K562 (cell line): Measurements from ENCODE around the gene SLC25A29. TPM values are rescaled to one million over a fixed set of nuclear protein-coding genes. Genes with fewer than 3 reads are reported as not detected.

ENCODE experiments used
- CHD2 ChIP-seq: IDR thresholded peaks from 2 replicates; pipeline ENCODE4 v1.6.1; 2011; ENCODE audit warnings: low read depth, low read length
- DIDO1 ChIP-seq: fragments of 450-650 bp; IDR thresholded peaks from 2 replicates; pipeline ENCODE4 v1.6.1; 2016; ENCODE audit warnings: low read depth, missing biosample characterization, missing genetic modification characterization
- DMBX1 ChIP-seq: fragments of 250-450 bp; sonication (Bioruptor Pico); IDR thresholded peaks from 2 replicates; pipeline ENCODE4 v1.8.0; 2022; ENCODE audit warnings: inconsistent platforms, mild to moderate bottlenecking, moderate library complexity, borderline replicate concordance
- EP400 ChIP-seq: fragments of 450-650 bp; IDR thresholded peaks from 2 replicates; pipeline ENCODE4 v1.6.1; 2017; ENCODE audit warnings: antibody characterized with exemption, mild to moderate bottlenecking, moderate library complexity
- FOXA1 ChIP-seq: fragments of 450-650 bp; IDR thresholded peaks from 2 replicates; pipeline ENCODE4 v1.6.1; 2016; ENCODE audit warnings: mild to moderate bottlenecking, borderline replicate concordance
- GTF2A2 ChIP-seq: IDR thresholded peaks from 2 replicates; pipeline ENCODE4 v1.6.1; 2016; ENCODE audit warnings: mild to moderate bottlenecking, missing genetic modification characterization, missing compliant biosample characterization
- KDM1A ChIP-seq, 2 experiments: fragments of 450-650 bp; IDR thresholded peaks; 2 replicates each; pipeline ENCODE4 v1.6.1; 2016; ENCODE audit warnings: mild to moderate bottlenecking in 2 of 2
- KLF6 ChIP-seq: fragments of 250-450 bp; sonication (Bioruptor Pico); IDR thresholded peaks from 2 replicates; pipeline ENCODE4 v1.4.0; 2020; ENCODE audit warnings: mild to moderate bottlenecking, moderate library complexity, borderline replicate concordance
- MEF2A ChIP-seq: IDR thresholded peaks from 2 replicates; pipeline ENCODE4 v1.6.1; 2011; ENCODE audit warnings: low read depth, mild to moderate bottlenecking, low read length, moderate library complexity; ENCODE audit not compliant: control insufficient read depth
- NFYB ChIP-seq: IDR thresholded peaks from 2 replicates; pipeline ENCODE4 v1.6.1; 2011; ENCODE audit warnings: mild to moderate bottlenecking, moderate library complexity; ENCODE audit not compliant: insufficient read length; ENCODE audit errors: extremely low read depth
- RBBP5 ChIP-seq: fragments of 200-600 bp; sonication (generic); IDR thresholded peaks from 2 replicates; pipeline ENCODE4 v1.6.1; 2012; ENCODE audit warnings: borderline replicate concordance, mild to moderate bottlenecking, low read length, control low read depth, inconsistent platforms; ENCODE audit not compliant: insufficient read depth, poor library complexity, severe bottlenecking
- SMAD4 ChIP-seq: fragments of 250-450 bp; sonication (Bioruptor Pico); conservative IDR thresholded peaks from 2 replicates; pipeline ENCODE4 v1.8.0; 2021; ENCODE audit warnings: inconsistent platforms, mild to moderate bottlenecking, moderate library complexity
- SMARCE1 ChIP-seq: fragments of 450-650 bp; IDR thresholded peaks from 2 replicates; pipeline ENCODE4 v1.7.1; 2016; ENCODE audit warnings: mild to moderate bottlenecking
- polyA plus RNA-seq, 8 experiments: library from polyadenylated mRNA; depleted of rRNA in 4 of 8; stranded (reverse) in 5 of 8; unstranded in 3 of 8; fragments of >200 nt; fragmentation: Nextera tagmentation in 2 of 8; fragmentation: Illumina TruSeq in 1 of 8; extraction: Ambion mirVana in 2 of 8; extraction: Trizol in 1 of 8; gene quantifications; 2 replicates each; pipeline versions ENCODE4 v1.2.1 to v1.2.3, GENCODE V29; 2011 to 2014; ENCODE audit warnings: inconsistent platforms in 1 of 8, missing spikeins in 1 of 8
- total RNA-seq, 7 experiments: library from RNA; depleted of rRNA in 6 of 7; stranded (reverse); fragments of >200 nt in 6 of 7; fragmentation: Illumina TruSeq in 2 of 7; extraction: Trizol in 2 of 7; gene quantifications; 2 replicates each; pipeline versions ENCODE4 v1.2.1 to v1.2.3, GENCODE V29; 2011 to 2021; ENCODE audit warnings: low replicate concordance in 1 of 7
- TF ChIP-seq, protein P1 (sequence below): fragments of 450-650 bp; IDR thresholded peaks from 2 replicates; pipeline ENCODE4 v1.6.1; 2014; ENCODE audit warnings: low read depth, mild to moderate bottlenecking, moderate library complexity, borderline replicate concordance
- TF ChIP-seq, protein P2 (sequence below): fragments of 200-400 bp; formaldehyde crosslinking; IDR thresholded peaks from 2 replicates; pipeline ENCODE4 v1.6.1; 2017; ENCODE audit warnings: mild to moderate bottlenecking, low read depth, low read length, moderate library complexity
- TF ChIP-seq, protein P3 (sequence below): sonication (generic); formaldehyde crosslinking; IDR thresholded peaks from 2 replicates; pipeline ENCODE4 v1.8.0; 2022; ENCODE audit warnings: missing genetic modification reagents, mild to moderate bottlenecking, borderline replicate concordance
- TF ChIP-seq, protein P4 (sequence below): fragments of 450-650 bp; formaldehyde crosslinking; conservative IDR thresholded peaks from 2 replicates; pipeline ENCODE4 v1.4.0; 2022; ENCODE audit warnings: mild to moderate bottlenecking, missing genetic modification characterization

The SLC25A29 gene
- total and polyA plus RNA-seq, 9 of the 15 experiments (the other 6 are each of a cell fraction or from before 2014, with no cell fraction given): 0.07 to 17.5 (median 4.8) TPM

DNA sequence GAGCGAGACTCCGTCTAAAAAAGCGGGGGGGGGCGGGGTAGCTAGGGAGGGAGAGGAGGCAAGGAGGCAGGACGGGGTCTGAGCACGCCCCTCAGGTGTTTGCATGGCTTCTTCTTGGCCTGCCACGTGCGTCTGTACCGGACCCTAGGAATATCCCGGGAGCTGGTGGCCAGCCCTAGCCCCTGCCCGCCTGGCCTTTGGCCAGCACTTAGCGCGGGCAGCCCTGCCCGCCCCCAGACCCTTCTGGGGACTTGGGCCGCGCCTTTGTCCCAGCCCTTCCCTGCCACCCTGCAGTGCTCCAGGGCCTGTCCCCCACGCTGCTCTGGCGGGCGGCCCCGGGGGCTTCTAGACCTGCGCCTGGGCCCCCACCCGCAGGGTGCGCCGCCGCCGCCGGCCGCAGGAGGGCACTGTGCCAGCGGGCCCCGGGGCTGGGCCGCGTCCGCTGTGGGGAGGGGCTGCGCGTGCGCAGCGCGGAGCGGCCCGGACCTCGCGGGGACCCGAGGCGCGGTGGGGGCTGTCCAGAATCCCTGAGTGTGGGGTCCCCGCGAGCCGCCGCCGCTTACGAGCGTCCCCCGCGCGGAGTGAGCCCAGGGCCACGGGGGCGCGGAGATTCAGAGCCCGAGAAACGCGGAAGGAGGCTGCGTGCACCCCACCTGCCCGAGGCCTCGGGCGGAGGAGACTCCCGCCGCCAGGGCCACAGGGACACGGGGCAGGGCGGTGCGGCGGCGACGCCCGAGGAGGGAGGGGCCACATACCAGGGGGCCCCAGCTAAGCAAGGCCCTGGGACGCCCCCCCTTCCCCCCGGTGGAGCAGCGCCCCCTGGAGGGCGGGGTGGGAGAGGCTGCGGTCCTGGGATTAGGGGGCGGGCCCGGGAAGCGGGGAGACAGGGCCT, 21.0 kb downstream of the SLC25A29 start (continued):
- TF ChIP-seq, protein P1, sequence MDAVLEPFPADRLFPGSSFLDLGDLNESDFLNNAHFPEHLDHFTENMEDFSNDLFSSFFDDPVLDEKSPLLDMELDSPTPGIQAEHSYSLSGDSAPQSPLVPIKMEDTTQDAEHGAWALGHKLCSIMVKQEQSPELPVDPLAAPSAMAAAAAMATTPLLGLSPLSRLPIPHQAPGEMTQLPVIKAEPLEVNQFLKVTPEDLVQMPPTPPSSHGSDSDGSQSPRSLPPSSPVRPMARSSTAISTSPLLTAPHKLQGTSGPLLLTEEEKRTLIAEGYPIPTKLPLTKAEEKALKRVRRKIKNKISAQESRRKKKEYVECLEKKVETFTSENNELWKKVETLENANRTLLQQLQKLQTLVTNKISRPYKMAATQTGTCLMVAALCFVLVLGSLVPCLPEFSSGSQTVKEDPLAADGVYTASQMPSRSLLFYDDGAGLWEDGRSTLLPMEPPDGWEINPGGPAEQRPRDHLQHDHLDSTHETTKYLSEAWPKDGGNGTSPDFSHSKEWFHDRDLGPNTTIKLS: peak; percentile 80
- peak; percentile 82; the same call in 1 of the 2 replicates for TF ChIP-seq EP400
- TF ChIP-seq FOXA1: no peak
- TF ChIP-seq KDM1A (IDR thresholded peaks at IDR 0.05): no peak
- TF ChIP-seq CHD2: 0 out of 2 replicates have a peak, but pooled peaks have one; percentile 31
- TF ChIP-seq SMARCE1: no peak
- TF ChIP-seq NFYB: no peak
- TF ChIP-seq, protein P2, sequence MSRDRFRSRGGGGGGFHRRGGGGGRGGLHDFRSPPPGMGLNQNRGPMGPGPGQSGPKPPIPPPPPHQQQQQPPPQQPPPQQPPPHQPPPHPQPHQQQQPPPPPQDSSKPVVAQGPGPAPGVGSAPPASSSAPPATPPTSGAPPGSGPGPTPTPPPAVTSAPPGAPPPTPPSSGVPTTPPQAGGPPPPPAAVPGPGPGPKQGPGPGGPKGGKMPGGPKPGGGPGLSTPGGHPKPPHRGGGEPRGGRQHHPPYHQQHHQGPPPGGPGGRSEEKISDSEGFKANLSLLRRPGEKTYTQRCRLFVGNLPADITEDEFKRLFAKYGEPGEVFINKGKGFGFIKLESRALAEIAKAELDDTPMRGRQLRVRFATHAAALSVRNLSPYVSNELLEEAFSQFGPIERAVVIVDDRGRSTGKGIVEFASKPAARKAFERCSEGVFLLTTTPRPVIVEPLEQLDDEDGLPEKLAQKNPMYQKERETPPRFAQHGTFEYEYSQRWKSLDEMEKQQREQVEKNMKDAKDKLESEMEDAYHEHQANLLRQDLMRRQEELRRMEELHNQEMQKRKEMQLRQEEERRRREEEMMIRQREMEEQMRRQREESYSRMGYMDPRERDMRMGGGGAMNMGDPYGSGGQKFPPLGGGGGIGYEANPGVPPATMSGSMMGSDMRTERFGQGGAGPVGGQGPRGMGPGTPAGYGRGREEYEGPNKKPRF: no peak
- peak; percentile 8 for TF ChIP-seq RBBP5
- TF ChIP-seq, protein P3, sequence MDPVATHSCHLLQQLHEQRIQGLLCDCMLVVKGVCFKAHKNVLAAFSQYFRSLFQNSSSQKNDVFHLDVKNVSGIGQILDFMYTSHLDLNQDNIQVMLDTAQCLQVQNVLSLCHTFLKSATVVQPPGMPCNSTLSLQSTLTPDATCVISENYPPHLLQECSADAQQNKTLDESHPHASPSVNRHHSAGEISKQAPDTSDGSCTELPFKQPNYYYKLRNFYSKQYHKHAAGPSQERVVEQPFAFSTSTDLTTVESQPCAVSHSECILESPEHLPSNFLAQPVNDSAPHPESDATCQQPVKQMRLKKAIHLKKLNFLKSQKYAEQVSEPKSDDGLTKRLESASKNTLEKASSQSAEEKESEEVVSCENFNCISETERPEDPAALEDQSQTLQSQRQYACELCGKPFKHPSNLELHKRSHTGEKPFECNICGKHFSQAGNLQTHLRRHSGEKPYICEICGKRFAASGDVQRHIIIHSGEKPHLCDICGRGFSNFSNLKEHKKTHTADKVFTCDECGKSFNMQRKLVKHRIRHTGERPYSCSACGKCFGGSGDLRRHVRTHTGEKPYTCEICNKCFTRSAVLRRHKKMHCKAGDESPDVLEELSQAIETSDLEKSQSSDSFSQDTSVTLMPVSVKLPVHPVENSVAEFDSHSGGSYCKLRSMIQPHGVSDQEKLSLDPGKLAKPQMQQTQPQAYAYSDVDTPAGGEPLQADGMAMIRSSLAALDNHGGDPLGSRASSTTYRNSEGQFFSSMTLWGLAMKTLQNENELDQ (CRISPR knock-in tag): no peak
- TF ChIP-seq DMBX1 (CRISPR knock-in tag): 0 out of 2 replicates have a peak, but pooled peaks have one; percentile 61
- no peak for TF ChIP-seq DIDO1 (tag)
- no peak for TF ChIP-seq KLF6 (CRISPR knock-in tag)
- TF ChIP-seq SMAD4 (CRISPR knock-in tag): peak; percentile 66; the same call in 1 of the 2 replicates
- no peak for TF ChIP-seq MEF2A
- no peak for TF ChIP-seq GTF2A2
- TF ChIP-seq, protein P4, sequence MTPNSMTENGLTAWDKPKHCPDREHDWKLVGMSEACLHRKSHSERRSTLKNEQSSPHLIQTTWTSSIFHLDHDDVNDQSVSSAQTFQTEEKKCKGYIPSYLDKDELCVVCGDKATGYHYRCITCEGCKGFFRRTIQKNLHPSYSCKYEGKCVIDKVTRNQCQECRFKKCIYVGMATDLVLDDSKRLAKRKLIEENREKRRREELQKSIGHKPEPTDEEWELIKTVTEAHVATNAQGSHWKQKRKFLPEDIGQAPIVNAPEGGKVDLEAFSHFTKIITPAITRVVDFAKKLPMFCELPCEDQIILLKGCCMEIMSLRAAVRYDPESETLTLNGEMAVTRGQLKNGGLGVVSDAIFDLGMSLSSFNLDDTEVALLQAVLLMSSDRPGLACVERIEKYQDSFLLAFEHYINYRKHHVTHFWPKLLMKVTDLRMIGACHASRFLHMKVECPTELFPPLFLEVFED (CRISPR knock-in tag): no peak
